Loucy (cell line): ENCODE results near the gene OR52M1.

Experiments
- H2AFZ ChIP-seq: fragments of 200-600 bp; sonication (generic); 2 replicates; pipeline ENCODE4 v1.6.0; 2016; ENCODE audit warnings: antibody characterized with exemption, mild to moderate bottlenecking, low read length, moderate library complexity
- H3F3A ChIP-seq: fragments of 200-600 bp; 2 replicates; pipeline ENCODE4 v1.6.0; 2016; ENCODE audit warnings: antibody characterized with exemption, low read depth, mild to moderate bottlenecking
- H3K27me3 ChIP-seq: fragments of 200-600 bp; sonication (generic); 2 replicates; pipeline ENCODE4 v1.6.1; 2014; ENCODE audit warnings: low read length, mild to moderate bottlenecking; ENCODE audit not compliant: insufficient read depth, poor library complexity, severe bottlenecking
- H3K36me3 ChIP-seq: fragments of 200-600 bp; sonication (generic); 2 replicates; pipeline ENCODE4 v1.6.1; 2016; ENCODE audit warnings: low read length; ENCODE audit not compliant: insufficient read depth
- H3K4me1 ChIP-seq: fragments of 200-600 bp; sonication (generic); 2 replicates; pipeline ENCODE4 v1.5.1; 2014; ENCODE audit warnings: low read length, mild to moderate bottlenecking; ENCODE audit not compliant: insufficient read depth, poor library complexity, severe bottlenecking
- H3K4me2 ChIP-seq: fragments of 200-600 bp; sonication (generic); 2 replicates; pipeline ENCODE4 v1.6.0; 2014; ENCODE audit warnings: antibody characterized with exemption, low read length, low read depth, mild to moderate bottlenecking; ENCODE audit not compliant: poor library complexity, severe bottlenecking
- H3K4me3 ChIP-seq: fragments of 200-600 bp; sonication (generic); 2 replicates; pipeline ENCODE4 v1.5.1; 2014; ENCODE audit warnings: low read length, mild to moderate bottlenecking, mixed read lengths; ENCODE audit not compliant: poor library complexity, severe bottlenecking
- H3K79me2 ChIP-seq: fragments of 200-600 bp; sonication (generic); 2 replicates; pipeline ENCODE4 v1.6.1; 2014; ENCODE audit warnings: low read length; ENCODE audit not compliant: insufficient read depth
- H3K9ac ChIP-seq: fragments of 200-600 bp; sonication (generic); 2 replicates; pipeline ENCODE4 v1.6.0; 2014; ENCODE audit warnings: mild to moderate bottlenecking, low read depth, low read length, moderate library complexity; ENCODE audit not compliant: poor library complexity, severe bottlenecking
- H3K9me2 ChIP-seq: fragments of 200-600 bp; sonication (generic); replicated peaks from 2 replicates; pipeline ENCODE4 v1.6.1; 2016; ENCODE audit warnings: low read depth, low read length, mixed read lengths
- H3K9me3 ChIP-seq: fragments of 200-600 bp; sonication (generic); 2 replicates; pipeline ENCODE4 v1.6.1; 2014; ENCODE audit warnings: mild to moderate bottlenecking, antibody characterized with exemption, low read length, low read depth; ENCODE audit not compliant: insufficient read depth
- H4K20me1 ChIP-seq: fragments of 200-600 bp; sonication (generic); 2 replicates; pipeline ENCODE4 v1.6.0; 2014; ENCODE audit warnings: antibody characterized with exemption, low read length, mild to moderate bottlenecking; ENCODE audit not compliant: insufficient read depth, poor library complexity, severe bottlenecking
- EZH2phosphoT487 ChIP-seq: fragments of 200-600 bp; IDR thresholded peaks from 2 replicates; pipeline ENCODE4 v1.6.1; 2018; ENCODE audit warnings: antibody characterized with exemption, mild to moderate bottlenecking, moderate library complexity, borderline replicate concordance
- TF ChIP-seq, protein P1 (sequence below): fragments of 200-600 bp; sonication (generic); conservative IDR thresholded peaks from 2 replicates; pipeline ENCODE4 v1.5.1; 2014; ENCODE audit warnings: mild to moderate bottlenecking, antibody characterized with exemption, low read length

The OR52M1 gene

DNA sequence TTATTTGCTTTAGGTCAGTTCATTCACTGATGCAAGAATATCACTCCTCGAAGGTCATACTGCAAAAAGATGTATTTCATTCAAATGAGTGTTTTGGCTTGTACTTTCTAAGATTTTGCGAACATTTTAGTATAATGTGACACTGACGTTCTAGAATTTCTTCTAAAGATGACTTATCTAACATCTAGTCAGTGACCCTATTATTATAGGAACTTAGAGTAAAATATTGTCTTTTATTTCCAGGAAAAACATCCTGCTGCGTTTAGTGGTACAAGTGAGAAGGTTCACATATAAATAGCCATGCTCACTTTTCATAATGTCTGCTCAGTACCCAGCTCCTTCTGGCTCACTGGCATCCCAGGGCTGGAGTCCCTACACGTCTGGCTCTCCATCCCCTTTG lies at the start of gene OR52M1:
Gene OR52M1, plus strand, starts transcription at position 301 of the 400 bp plus-strand sequence. Its CDS starts 0 bp downstream, at position 301.
- Histone ChIP-seq H3K4me3 (no peak within 1 kb of the TSS), H3F3A (no peaks in the 10 kb centered on the region), H3K9me3 (no peaks in the 10 kb centered on the region), H2AFZ (no peak within 1 kb of the TSS), H3K27me3 (no peaks in the 10 kb centered on the region), H3K36me3 (no peaks in the 10 kb centered on the region), H3K9me2 (no peaks in the 10 kb centered on the region), H3K79me2 (no peaks in the 10 kb centered on the region), H3K9ac (no peak within 1 kb of the TSS), H4K20me1 (no peaks in the 10 kb centered on the region), H3K4me2 (no peak within 1 kb of the TSS), H3K4me1 (no peaks in the 10 kb centered on the region)
- TF ChIP-seq, protein P1, sequence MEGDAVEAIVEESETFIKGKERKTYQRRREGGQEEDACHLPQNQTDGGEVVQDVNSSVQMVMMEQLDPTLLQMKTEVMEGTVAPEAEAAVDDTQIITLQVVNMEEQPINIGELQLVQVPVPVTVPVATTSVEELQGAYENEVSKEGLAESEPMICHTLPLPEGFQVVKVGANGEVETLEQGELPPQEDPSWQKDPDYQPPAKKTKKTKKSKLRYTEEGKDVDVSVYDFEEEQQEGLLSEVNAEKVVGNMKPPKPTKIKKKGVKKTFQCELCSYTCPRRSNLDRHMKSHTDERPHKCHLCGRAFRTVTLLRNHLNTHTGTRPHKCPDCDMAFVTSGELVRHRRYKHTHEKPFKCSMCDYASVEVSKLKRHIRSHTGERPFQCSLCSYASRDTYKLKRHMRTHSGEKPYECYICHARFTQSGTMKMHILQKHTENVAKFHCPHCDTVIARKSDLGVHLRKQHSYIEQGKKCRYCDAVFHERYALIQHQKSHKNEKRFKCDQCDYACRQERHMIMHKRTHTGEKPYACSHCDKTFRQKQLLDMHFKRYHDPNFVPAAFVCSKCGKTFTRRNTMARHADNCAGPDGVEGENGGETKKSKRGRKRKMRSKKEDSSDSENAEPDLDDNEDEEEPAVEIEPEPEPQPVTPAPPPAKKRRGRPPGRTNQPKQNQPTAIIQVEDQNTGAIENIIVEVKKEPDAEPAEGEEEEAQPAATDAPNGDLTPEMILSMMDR: no peak
- no peak for TF ChIP-seq EZH2phosphoT487

- Histone ChIP-seq H3K4me1 (peaks cover 4% of the 10 kb centered on the region), H3F3A (no peaks in the 10 kb centered on the region), H3K27me3 (peaks cover 6% of the 10 kb centered on the region), H3K9ac (no peak overlapping the region), H2AFZ (no peak overlapping the region), H3K9me3 (no peaks in the 10 kb centered on the region), H4K20me1 (no peaks in the 10 kb centered on the region), H3K4me2 (no peak overlapping the region), H3K79me2 (no peaks in the 10 kb centered on the region), H3K9me2 (no peaks in the 10 kb centered on the region), H3K4me3 (no peak overlapping the region), H3K36me3 (no peaks in the 10 kb centered on the region)
- TF ChIP-seq, protein P1: no peak
- TF ChIP-seq EZH2phosphoT487: no peak
Measured at GRCh38 chr11:4495487-4495886, 49.5 kb upstream of the OR52M1 start.

GRCh38 chr11:4495986-4496385 lies 49.0 kb upstream of the OR52M1 start:
- Histone ChIP-seq H3K9me2 (no peaks in the 10 kb centered on the region), H3K9me3 (no peaks in the 10 kb centered on the region), H3K4me3 (no peak overlapping the region), H3K4me1 (peaks cover 4% of the 10 kb centered on the region), H3K4me2 (no peak overlapping the region), H3K27me3 (peaks cover 6% of the 10 kb centered on the region), H3K79me2 (no peaks in the 10 kb centered on the region), H3K36me3 (no peaks in the 10 kb centered on the region), H4K20me1 (no peaks in the 10 kb centered on the region), H3F3A (no peaks in the 10 kb centered on the region), H3K9ac (no peak overlapping the region), H2AFZ (no peak overlapping the region)
- no peak for TF ChIP-seq EZH2phosphoT487
- TF ChIP-seq, protein P1: no peak
